Tibial nerve (tissue), 4 donors: ENCODE data around the gene PGD. TPM values are rescaled to one million over a fixed set of nuclear protein-coding genes. Genes with fewer than 3 reads are reported as not detected.

Source experiments
- DNase-seq, 2 donors: peaks; one replicate each; pipeline ENCODE4 v3.0.0-alpha.2; 2019; ENCODE audit warnings: low spot score in 2 of 2
- H3K27ac ChIP-seq, 4 donors: fragments of 200-600 bp; sonication (generic) in 3 of 4; one replicate each; pipeline ENCODE4 v1.5.1; 2017 to 2019; ENCODE audit warnings: mild to moderate bottlenecking in 1 of 4
- H3K27me3 ChIP-seq, 2 donors: fragments of 200-600 bp; sonication (generic) in 1 of 2; one replicate each; pipeline versions ENCODE4 v1.5.1 to v1.6.0; 2017 to 2019
- H3K36me3 ChIP-seq, 3 donors: fragments of 200-600 bp; sonication (generic); one replicate each; pipeline ENCODE4 v1.5.1; 2018 to 2019
- H3K4me1 ChIP-seq, 4 donors: fragments of 200-600 bp; sonication (generic) in 3 of 4; one replicate each; pipeline ENCODE4 v1.5.1; 2017 to 2019
- H3K4me3 ChIP-seq, 4 donors: fragments of 200-600 bp; sonication (generic) in 3 of 4; one replicate each; pipeline ENCODE4 v1.5.1; 2017 to 2019; ENCODE audit warnings: mild to moderate bottlenecking in 1 of 4, moderate library complexity in 1 of 4
- H3K9me3 ChIP-seq, 4 donors: fragments of 200-600 bp; sonication (generic) in 3 of 4; one replicate each; pipeline ENCODE4 v1.5.1; 2017 to 2019
- EP300 ChIP-seq, 2 donors: sonication (generic); formaldehyde crosslinking; IDR thresholded peaks; one replicate each; pipeline ENCODE4 v1.6.1; 2017; ENCODE audit warnings: antibody characterized with exemption in 2 of 2, mild to moderate bottlenecking in 1 of 2
- POLR2A ChIP-seq, 2 donors: fragments of 450-650 bp; IDR thresholded peaks; one replicate each; pipeline ENCODE4 v1.6.1; 2017; ENCODE audit warnings: antibody characterized with exemption in 2 of 2, mild to moderate bottlenecking in 2 of 2, moderate library complexity in 2 of 2
- WGBS, 2 donors: methylation state at CpG; one replicate each; pipeline ENCODE4 v1.1.5; 2018; 5-methylcytosine and 5-hydroxymethylcytosine counted together
- total RNA-seq, 4 donors: library from RNA; depleted of rRNA; stranded (reverse); fragments of >200 nt; gene quantifications; one replicate each; pipeline ENCODE4 v1.1.0, GENCODE V29; 2016
- TF ChIP-seq, protein P1 (sequence below), 5 experiments: fragments of 200-600 bp in 3 of 5; fragments of 450-650 bp in 2 of 5; sonication (generic) in 3 of 5; IDR thresholded peaks; one replicate each; pipeline ENCODE4 v1.5.1; 2016 to 2019; ENCODE audit warnings: antibody characterized with exemption in 5 of 5, mild to moderate bottlenecking in 3 of 5, moderate library complexity in 2 of 5

Gene PGD
- total RNA-seq, 4 donors from 2014 or later = 54.5 to 160 (median 67.5) TPM

DNA sequence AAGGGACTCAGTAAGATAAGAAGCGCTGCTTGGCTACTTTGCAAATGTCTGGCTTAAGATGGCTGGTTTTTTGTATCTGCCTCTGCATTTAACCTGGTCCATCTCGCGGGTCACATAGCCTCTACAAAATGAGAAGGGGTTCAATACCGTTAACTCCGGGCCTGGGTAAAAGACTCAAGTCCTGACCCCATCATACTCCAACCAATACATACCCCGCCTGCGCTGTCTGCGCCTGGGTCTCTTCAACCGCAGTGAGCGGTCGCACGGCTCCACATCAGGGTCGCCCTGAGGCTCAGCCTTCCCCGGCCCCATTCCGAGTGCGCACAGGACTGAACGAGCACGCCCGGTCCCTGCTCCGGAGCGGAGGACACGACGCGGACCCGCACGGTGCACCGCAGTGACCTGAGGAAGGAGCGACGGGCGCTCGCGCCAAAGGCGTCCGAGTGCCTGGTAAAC is 558 bp upstream of the PGD start:
- peak overlapping the region; percentile 72 to 87 (median 84) for H3K4me3 ChIP-seq
- peaks cover 0 to 38% (median 10%) of the 10 kb centered on the region in 4 donors for H3K4me1 ChIP-seq
- H3K27me3 ChIP-seq = no peaks in the 10 kb centered on the region
- WGBS, 2 donors = 4% methylated on average over 8 to 14 of the region's 34 CpGs
- H3K36me3 ChIP-seq = peaks cover 0 to 16% (median 0%) of the 10 kb centered on the region in 3 donors
- H3K9me3 ChIP-seq = peaks cover 0 to 6% (median 0%) of the 10 kb centered on the region in 4 donors
- no peak for TF ChIP-seq EP300 (IDR thresholded peaks at IDR 0.05)
- TF ChIP-seq, protein P1, sequence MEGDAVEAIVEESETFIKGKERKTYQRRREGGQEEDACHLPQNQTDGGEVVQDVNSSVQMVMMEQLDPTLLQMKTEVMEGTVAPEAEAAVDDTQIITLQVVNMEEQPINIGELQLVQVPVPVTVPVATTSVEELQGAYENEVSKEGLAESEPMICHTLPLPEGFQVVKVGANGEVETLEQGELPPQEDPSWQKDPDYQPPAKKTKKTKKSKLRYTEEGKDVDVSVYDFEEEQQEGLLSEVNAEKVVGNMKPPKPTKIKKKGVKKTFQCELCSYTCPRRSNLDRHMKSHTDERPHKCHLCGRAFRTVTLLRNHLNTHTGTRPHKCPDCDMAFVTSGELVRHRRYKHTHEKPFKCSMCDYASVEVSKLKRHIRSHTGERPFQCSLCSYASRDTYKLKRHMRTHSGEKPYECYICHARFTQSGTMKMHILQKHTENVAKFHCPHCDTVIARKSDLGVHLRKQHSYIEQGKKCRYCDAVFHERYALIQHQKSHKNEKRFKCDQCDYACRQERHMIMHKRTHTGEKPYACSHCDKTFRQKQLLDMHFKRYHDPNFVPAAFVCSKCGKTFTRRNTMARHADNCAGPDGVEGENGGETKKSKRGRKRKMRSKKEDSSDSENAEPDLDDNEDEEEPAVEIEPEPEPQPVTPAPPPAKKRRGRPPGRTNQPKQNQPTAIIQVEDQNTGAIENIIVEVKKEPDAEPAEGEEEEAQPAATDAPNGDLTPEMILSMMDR (IDR thresholded peaks at IDR 0.05) = no peak
- TF ChIP-seq POLR2A (IDR thresholded peaks at IDR 0.05) = no peak
- H3K27ac ChIP-seq = peak overlapping the region in 2 of 4 donors; percentile 82 to 87
- DNase-seq = peak in 1 of 2 donors; percentile 13

DNA sequence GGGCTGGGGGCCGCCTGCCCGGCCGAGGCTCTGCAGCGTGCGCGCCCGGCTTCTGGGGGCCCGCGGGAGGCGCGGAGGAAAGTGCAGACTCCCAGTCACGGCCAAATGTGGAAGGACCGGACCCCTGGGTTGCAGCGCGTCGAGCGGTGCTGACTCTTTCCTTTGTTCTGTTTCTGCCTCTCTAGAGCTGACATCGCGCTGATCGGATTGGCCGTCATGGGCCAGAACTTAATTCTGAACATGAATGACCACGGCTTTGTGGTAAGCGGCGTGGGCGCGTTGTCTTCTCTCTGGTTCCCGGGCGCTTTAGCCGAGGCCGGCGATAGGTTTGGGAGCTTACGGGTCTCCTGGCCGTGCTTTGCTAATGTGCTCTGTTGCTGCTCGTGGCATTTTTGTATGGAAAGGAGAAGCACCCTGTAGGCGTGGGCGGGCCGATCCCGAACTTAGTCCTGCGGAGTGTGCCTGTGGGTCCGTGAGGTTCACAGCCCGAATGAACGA is 629 bp downstream of the PGD start:
- WGBS, 2 donors = 2% methylated on average over 34 to 41 of the region's 42 CpGs
- Histone ChIP-seq H3K27ac (peak overlapping the region; percentile 70 to 92 (median 84)), H3K4me3 (peak overlapping the region; percentile 72 to 87 (median 84)), H3K27me3 (no peaks in the 10 kb centered on the region), H3K9me3 (no peaks in the 10 kb centered on the region), H3K36me3 (peaks cover 0 to 28% (median 7%) of the 10 kb centered on the region in 3 donors), H3K4me1 (peaks cover 0 to 38% (median 10%) of the 10 kb centered on the region in 4 donors)
- no peak for TF ChIP-seq POLR2A (IDR thresholded peaks at IDR 0.05)
- no peak for TF ChIP-seq EP300 (IDR thresholded peaks at IDR 0.05)
- TF ChIP-seq, protein P1 (IDR thresholded peaks at IDR 0.05) = no peak
- peak in 1 of 2 donors; percentile 21 for DNase-seq

DNA sequence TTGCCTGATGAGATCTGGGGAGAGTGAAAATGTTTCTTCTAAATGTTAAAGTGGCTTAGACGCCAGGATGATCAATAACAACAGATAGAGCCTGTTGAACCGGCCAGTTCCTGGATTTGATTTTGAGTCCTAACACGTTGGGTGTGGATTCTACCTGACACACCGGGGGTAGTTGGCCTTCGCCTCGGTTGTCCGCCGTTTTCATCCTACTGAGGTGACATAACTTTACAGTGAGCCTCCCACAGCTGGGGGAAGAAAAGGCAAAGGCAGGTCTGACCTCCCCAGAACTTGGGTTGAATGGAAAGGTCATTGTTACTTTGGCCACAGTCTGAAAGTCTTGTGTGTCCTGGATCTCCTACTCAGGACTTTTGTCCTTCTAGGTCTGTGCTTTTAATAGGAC is 1.1 kb downstream of the PGD start:
- no peak for TF ChIP-seq POLR2A (IDR thresholded peaks at IDR 0.05)
- TF ChIP-seq, protein P1 (IDR thresholded peaks at IDR 0.05) = no peak
- no peak for TF ChIP-seq EP300 (IDR thresholded peaks at IDR 0.05)
- peak overlapping the region in 3 of 4 donors; percentile 82 to 92 (median 87) for H3K27ac ChIP-seq
- 27 to 37% methylated on average over 8 of the region's 8 CpGs for WGBS, 2 donors

DNA sequence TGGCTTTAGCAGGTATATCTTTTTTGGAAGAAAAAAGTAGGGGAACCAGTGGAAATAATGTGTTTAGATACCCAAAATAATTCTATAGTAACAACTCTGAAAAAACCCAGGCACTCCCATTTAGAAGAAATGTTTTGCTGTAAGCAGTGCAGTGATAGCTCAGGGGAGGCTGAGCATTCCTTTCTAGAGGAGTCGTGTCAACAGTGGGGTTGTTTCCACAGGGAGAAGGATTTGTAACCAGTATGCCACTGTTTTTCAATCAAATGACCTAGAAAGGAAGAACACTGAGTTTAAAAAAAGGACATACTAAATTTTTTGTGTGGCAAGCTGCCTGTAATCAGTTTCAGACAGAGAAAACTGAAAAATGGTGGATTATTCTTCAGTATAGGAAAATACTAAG is 2.4 kb downstream of the PGD start:
- Histone ChIP-seq H3K36me3 (peaks cover 0 to 46% (median 17%) of the 10 kb centered on the region in 3 donors), H3K27ac (peak overlapping the region in 1 of 4 donors; percentile 87), H3K9me3 (no peaks in the 10 kb centered on the region), H3K27me3 (no peaks in the 10 kb centered on the region), H3K4me1 (peaks cover 0 to 38% (median 10%) of the 10 kb centered on the region in 4 donors), H3K4me3 (no peak overlapping the region)
- TF ChIP-seq EP300 (IDR thresholded peaks at IDR 0.05) = no peak
- TF ChIP-seq POLR2A (IDR thresholded peaks at IDR 0.05) = no peak
- TF ChIP-seq, protein P1 (IDR thresholded peaks at IDR 0.05) = no peak
- no peak for DNase-seq
- 27 to 50% methylated on average over 1 of the region's 1 CpG for WGBS, 2 donors

More for the DNA sequence above, 1.1 kb downstream of the PGD start:
- peak in 1 of 2 donors; percentile 7 for DNase-seq
- no peaks in the 10 kb centered on the region for H3K9me3 ChIP-seq
- peak overlapping the region; percentile 72 to 87 (median 84) for H3K4me3 ChIP-seq
- H3K4me1 ChIP-seq = peaks cover 0 to 38% (median 10%) of the 10 kb centered on the region in 4 donors
- no peaks in the 10 kb centered on the region for H3K27me3 ChIP-seq
- peaks cover 0 to 33% (median 7%) of the 10 kb centered on the region in 3 donors for H3K36me3 ChIP-seq

DNA sequence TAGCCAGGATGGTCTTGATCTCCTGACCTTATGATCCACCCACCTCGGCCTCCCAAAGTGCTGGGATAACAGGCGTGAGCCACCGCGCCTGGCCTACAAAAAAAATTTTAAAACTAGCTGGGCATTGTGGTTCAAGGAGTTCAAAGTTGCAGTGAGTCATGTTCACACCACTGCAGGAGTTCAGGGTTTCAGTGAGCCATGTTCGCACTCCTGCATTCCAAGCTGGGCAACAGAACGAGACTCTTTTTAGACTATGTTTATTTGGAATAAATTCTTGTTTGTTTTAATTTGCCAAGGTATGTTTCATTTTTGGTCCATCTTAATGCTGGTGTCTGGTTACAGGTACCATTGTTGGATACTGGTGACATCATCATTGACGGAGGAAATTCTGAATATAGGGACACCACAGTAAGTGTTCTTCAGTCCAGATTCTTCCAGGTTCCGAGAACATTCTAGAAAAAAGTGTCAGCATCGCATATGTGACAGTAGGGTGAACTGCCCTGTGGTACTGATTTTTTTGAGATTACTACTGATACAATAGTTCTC is 3.9 kb downstream of the PGD start:
- Histone ChIP-seq H3K9me3 (no peaks in the 10 kb centered on the region), H3K36me3 (peaks cover 0 to 61% (median 26%) of the 10 kb centered on the region in 3 donors), H3K27ac (no peak overlapping the region), H3K4me1 (peaks cover 0 to 32% (median 9%) of the 10 kb centered on the region in 4 donors), H3K4me3 (no peak overlapping the region), H3K27me3 (no peaks in the 10 kb centered on the region)
- DNase-seq = no peak
- TF ChIP-seq, protein P1 (IDR thresholded peaks at IDR 0.05) = no peak
- TF ChIP-seq EP300 (IDR thresholded peaks at IDR 0.05) = no peak
- TF ChIP-seq POLR2A (IDR thresholded peaks at IDR 0.05) = no peak
- 95% methylated on average over 9 of the region's 9 CpGs for WGBS, 2 donors
